ENCODE results near the gene ARHGAP30.

Gene ARHGAP30

GRCh38 chr1:161091093-161091492, 21.4 kb upstream of the ARHGAP30 start:
- no peak for DNase-seq (ENCODE audit: low read depth in 2 of 2)

DNA sequence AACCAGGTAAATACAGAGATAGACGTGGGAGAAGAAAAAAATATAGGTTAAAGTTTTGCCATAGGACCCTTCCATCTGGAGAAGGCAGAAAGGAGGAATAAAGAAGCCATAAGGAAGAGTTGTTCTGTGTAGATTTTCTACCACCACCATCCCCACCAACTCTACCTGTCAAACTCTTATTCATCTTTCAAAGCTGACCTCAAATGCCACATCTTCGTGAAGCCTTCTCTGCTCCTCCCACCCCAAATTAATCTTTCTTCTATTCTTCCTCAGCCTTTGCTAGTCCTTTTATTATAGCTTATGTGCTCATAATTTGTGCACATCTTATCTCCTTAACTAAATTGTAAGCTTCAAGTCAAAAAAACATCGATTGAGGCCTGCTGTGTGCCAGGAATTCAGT, 20.9 kb upstream of the ARHGAP30 start:
- DNase-seq (ENCODE audit: low read depth in 2 of 2), result no peak

DNA sequence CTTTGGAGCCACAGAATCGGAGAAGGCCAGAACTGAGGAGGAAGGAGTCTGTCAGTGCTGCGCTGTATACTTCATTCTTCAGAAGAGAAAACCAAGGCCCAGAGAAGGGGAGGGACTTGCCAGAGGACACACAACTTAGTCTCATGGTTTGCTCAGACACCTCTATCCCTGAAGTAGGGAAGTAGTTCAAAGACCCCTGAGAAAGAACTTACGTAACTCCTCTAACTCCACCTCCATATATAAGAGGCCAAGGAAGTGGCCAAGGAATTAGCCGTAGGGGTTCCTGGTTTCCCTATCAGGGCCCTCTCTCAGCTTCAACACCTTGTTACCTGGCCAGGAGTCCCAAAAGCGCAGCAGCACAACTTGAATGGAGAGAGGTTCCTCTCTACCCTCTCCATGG, 20.2 kb upstream of the ARHGAP30 start:
- no peak for DNase-seq (ENCODE audit: low read depth in 2 of 2)

GRCh38 chr1:161089251-161089924, 19.7 kb upstream of the ARHGAP30 start, which contains the start of gene NECTIN4:
NECTIN4 (minus strand) TSS chr1:161089558; CDS start chr1:161089296, 262 bp downstream.
- DNase-seq (ENCODE audit: low read depth in 2 of 2), result no peak

GRCh38 chr1:161088587-161089110, 19.0 kb upstream of the ARHGAP30 start:
- DNase-seq (ENCODE audit: low read depth in 2 of 2), result no peak

DNA sequence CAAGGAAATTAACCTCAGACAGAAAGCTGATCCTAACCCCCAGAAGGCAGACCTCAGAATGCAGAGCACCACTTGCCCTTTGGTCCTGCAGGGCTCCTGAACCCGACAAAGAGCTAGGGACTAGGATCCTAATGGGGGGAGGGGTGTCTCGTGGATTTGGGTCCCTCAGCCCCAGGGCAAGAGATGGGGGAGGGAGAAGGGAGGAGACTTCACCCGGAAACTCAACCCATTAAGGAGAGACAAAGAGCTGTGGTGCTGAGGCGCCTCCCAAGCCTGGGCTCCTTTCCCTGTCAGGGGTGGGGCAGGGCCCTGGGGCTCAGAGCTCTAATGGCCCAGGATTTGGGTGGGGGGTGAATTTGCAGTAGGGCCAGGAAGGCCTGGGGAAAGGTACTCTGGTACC, 16.8 kb upstream of the ARHGAP30 start:
- no peak for DNase-seq (ENCODE audit: low read depth in 2 of 2)

DNA sequence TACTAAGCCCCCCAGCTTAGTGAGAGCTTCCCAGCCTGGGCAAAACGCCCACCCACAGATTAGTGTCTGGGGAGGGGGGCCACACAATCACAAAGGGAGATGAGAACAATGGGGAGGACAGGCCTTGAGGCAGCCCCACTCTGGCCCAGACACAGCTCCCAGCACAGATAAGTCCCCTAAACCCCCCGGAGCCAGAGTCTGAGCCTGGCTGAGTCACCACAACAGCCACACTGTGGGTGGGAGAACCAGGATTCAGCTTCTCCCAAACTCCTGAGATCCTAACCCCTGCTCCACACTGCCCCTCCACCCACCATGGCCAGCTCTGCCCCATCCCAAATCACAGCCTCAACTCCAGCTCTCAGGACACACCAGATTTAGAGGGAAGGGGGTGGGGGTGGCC, 15.5 kb upstream of the ARHGAP30 start:
- no peak for DNase-seq (ENCODE audit: low read depth in 2 of 2)

DNA sequence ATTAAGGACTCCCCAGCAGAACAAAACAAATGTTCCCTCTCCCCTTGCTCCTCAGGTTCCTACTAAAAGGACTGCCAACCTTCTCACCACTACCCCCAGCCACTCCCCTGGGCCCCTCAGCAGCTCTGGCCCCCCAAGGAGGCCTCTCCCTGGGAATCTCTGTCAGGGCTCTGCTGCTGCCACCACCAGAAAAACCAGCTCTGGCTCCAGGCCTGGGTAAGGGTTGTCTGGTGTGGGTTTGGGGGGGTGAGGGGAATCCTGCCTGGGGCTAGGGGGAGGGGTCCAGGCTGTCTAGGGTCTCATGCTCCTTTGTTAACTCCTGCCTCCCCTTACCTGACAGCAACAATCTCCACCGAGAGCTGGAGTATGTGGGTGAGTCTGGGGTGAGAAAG, 14.9 kb upstream of the ARHGAP30 start:
- no peak for DNase-seq (ENCODE audit: low read depth in 2 of 2)

- no peak for DNase-seq (ENCODE audit: low read depth in 2 of 2)
These were observed 14.3 kb upstream of the ARHGAP30 start for GRCh38 chr1:161083748-161084596.

DNA sequence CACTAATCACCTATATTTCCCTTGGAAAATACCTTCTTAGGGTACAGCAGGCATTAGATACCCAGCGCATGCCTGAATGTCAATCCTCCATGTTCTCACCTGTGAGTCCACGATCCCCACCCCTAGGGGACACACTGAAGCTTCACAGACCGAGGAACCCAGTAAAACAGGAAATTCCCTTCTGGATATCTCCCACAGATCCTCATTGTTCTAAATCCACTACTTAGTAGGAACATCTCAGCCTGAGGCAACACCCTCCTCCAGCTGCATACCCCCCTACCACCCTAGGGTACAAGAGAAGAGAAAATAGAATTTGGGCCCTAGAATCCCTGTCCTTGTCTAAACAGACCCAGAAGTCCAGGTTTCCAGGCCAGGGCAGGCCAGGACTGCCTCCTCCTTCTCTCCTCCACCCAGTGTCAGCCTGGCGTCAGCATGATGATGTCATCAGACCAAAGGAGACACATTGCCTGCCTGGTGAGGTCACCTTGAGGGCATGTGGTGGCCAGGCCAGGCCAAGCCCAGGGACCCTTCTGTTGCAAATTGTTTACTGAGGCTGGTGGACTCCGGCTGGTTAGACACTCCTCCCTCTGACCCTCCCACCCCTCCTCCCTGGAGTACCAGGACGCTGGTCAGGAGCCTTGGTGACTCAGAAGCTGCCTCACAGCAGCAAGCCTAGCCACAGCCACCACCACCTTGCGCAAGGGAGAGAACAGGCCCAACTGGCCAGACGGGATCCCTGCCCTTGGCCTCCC, 13.5 kb upstream of the ARHGAP30 start:
- no peak for DNase-seq (ENCODE audit: low read depth in 2 of 2)

GRCh38 chr1:161082483-161082882, 12.8 kb upstream of the ARHGAP30 start:
- DNase-seq (ENCODE audit: low read depth in 2 of 2), result no peak

DNA sequence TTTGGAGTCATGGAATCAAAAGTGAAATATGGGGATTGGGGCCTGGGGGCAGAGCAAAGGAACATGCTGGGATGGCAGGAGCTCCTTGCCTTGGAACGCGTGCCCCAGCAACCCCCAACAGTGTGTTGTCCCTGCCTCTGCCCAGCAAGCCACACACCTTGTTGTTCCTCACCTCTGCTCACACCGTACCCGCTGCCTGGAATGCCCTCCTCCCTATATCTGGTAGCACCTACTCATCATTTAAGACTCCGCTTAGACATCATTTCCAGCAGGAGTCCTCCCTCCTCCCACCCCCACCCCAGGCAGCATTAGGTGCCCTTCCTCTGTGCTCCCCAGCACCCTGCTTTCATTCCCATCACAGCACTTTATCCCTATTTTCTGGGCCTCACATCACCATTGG, 11.8 kb upstream of the ARHGAP30 start:
- DNase-seq (ENCODE audit: low read depth in 2 of 2), result no peak

DNA sequence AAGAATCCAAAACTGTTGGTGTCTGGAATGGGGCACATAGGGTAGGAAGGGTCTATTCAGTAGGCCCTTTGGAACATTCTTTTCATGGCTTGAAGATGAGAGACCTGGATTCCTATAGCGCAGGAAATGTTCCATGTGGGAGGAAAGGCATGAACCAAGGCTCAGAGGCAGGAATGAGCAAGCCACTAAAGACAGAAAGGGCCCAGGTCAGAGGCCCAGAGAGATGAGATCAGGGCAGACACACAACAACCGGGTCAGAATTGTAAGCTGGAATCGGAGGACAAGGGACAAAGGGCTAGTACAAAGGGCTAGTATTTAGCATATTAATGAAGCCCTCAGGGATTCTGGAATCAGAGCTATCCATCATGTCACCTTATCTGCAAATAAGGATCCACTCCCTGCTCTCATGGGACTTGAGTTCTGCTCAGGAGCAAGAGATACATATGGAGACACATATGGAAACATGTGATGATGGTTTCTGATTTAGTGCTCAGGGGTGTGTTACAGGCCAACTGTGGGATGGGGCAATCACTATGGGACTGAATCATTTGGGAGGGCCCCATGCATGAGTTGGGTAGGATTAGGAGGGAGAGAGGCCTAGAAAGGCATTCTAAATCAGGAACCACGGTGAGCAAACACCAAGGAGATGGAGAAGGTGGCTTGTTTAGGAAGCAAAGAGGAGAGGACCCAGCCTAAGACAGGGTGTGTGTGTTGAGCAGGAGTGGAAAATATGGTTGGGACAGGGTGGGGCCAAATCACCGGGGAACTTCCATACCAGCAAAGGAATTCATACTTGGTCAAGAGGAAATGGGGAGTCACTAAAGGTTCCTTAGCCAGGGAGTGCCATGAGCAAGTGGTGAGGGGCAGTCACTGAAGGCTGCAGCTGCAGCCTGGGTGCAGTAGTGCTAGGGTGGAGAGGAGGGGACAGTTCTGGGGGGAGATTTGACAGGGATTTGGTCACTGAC, 11.0 kb upstream of the ARHGAP30 start:
- DNase-seq (ENCODE audit: low read depth in 2 of 2), result no peak

DNA sequence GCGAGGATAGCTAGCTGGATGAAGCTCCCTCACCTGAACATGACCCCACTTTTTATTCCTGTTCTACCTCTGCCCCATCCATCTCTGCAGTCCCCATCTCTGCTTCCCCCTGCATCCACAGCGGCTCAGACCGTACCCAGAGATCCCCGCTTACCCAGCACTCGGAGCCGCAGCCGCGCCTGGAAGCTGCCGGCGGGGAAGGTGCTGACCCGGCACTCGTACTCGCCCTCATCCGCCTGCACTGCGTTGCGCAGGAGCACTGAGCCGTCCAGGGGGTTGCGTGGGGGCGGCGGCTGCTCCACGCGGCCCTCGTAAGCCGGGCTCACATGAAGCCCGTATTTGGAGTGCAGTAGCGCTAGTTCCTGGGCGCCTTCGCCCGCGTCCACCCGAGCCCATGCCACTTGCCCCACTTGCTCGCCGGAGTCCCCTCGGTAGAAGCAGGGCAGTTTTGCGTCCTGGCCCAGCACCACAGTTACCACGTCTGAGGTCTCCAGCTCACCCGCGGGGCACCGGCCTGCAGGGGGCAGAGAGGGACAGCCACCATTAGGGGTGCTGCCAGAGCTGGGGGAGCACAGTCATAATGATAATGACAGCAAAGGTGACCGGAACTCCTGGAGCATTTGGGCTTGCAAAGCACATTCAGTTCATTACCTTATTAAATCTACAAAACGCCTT, 9.9 kb upstream of the ARHGAP30 start:
- DNase-seq (ENCODE audit: low read depth in 2 of 2), result no peak

- no peak for DNase-seq (ENCODE audit: low read depth in 2 of 2)
These were observed 7.7 kb upstream of the ARHGAP30 start for GRCh38 chr1:161077426-161077825.

- no peak for DNase-seq (ENCODE audit: low read depth in 2 of 2)
These were observed 6.7 kb upstream of the ARHGAP30 start for GRCh38 chr1:161076410-161076809.

DNA sequence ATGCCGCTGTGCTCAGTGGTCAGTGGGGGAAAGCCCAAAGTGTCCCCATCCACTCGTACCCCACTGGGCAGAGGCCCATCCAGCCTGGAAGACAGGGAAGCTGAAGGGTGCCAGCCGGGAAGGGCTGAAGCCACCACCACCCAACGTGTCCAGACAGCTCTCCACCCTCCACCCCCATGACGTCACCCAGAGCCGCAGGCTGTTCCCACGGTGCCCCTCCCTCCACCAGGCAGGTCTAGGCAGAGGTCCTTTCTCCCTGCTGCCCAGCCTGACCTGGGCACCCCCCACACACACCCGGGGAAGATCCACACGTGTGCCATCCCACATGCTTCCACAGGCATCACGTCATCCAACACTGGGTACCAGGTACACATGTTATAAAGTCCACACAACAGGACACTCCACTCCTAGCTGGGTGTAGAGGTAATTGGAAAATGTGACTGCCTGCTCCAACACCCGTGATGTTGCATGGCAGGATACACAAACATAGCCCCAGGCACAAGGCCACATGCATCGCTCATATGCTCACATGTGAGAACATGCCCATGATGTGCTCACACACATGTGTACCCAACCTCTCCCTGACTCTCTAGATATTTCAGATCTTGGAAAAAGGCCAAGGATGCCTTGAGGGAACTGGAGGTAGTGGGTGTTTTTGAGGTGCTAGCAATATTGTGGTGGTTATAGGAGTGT, 5.1 kb upstream of the ARHGAP30 start:
- DNase-seq (ENCODE audit: low read depth in 2 of 2), result no peak

GRCh38 chr1:161073474-161074121, 3.9 kb upstream of the ARHGAP30 start:
- no peak for DNase-seq (ENCODE audit: low read depth in 2 of 2)

DNA sequence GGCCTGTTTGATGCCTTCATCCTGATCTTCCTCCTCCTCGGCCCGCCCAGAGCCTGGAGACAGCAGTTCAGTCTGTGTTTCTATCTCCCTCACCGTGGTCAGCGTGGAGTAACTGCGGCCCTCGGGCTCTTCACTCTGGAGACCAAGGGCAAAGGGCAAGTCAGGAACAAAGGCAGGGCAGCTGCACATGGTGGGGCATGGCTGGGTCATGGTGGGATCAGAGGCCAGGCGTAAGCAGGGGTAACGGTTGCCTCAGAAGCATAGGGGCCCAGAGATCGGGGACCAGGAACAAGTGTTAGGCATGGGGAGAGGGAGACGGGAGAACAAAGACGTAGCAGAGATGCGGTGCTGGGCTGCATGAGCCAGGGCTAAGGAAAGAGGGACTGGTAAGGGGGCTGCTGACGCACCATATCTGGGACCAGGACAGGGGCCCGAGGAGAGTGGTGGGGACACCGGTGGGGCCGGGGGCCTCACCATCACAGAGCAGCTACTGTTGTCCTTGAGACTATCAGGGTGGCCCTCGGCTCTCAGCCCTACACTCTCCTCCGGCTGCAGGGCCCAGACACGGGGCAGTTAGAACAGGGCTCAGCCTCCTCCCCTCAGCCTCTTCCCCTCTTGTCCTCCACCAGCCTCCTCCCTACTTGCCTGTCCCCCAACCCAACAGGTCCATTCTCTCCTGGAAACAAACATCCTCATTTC, 3.2 kb upstream of the ARHGAP30 start:
- DNase-seq (ENCODE audit: low read depth in 2 of 2), result no peak

Measured in stimulated activated CD8-positive, alpha-beta memory T cell treated with anti-CD3 and anti-CD28 coated beads, Interleukin-2, amount 100 ng/mL, for 1 hour (primary cell).